H1 (cell line): ENCODE measurements around the gene TARDBP.

Experiments used
- BACH1 ChIP-seq: IDR thresholded peaks from 2 replicates; pipeline ENCODE4 v1.6.1; 2012; ENCODE audit warnings: low read length, improper control_type of control experiment
- CHD1 ChIP-seq: IDR thresholded peaks from 2 replicates; pipeline ENCODE4 v1.6.1; 2012; ENCODE audit warnings: low read depth, low read length, improper control_type of control experiment
- CHD2 ChIP-seq: IDR thresholded peaks from 2 replicates; pipeline ENCODE4 v1.6.1; 2012; ENCODE audit warnings: low read length, improper control_type of control experiment
- GABPA ChIP-seq: IDR thresholded peaks from 2 replicates; pipeline ENCODE4 v1.6.1; 2011; ENCODE audit warnings: mild to moderate bottlenecking, low read length, moderate library complexity, borderline replicate concordance; ENCODE audit not compliant: insufficient read depth
- GTF2F1 ChIP-seq: IDR thresholded peaks from 2 replicates; pipeline ENCODE4 v1.6.1; 2012; ENCODE audit warnings: low read depth, low read length, improper control_type of control experiment, borderline replicate concordance
- MAFK ChIP-seq: IDR thresholded peaks from 2 replicates; pipeline ENCODE4 v1.6.1; 2012; ENCODE audit warnings: low read depth, mild to moderate bottlenecking, improper control_type of control experiment, low read length
- NANOG ChIP-seq: IDR thresholded peaks from 2 replicates; pipeline ENCODE4 v1.6.1; 2011; ENCODE audit warnings: low read length, low read depth, mild to moderate bottlenecking, inconsistent platforms; ENCODE audit not compliant: insufficient read depth, poor library complexity, severe bottlenecking
- POLR2A ChIP-seq, 2 experiments: IDR thresholded peaks; 1 replicate in 1 of 2; 2 replicates in 1 of 2; pipeline ENCODE4 v1.6.1; 2011; ENCODE audit warnings: low read depth in 2 of 2, low read length in 2 of 2, mild to moderate bottlenecking in 2 of 2; ENCODE audit errors: control extremely low read depth in 1 of 2
- RAD21 ChIP-seq, 2 experiments: IDR thresholded peaks in 1 of 2; conservative IDR thresholded peaks in 1 of 2; 2 replicates each; pipeline ENCODE4 v1.6.1; 2011; ENCODE audit warnings: low read depth in 2 of 2, low read length in 2 of 2, improper control_type of control experiment in 1 of 2, inconsistent platforms in 1 of 2, mild to moderate bottlenecking in 1 of 2, moderate library complexity in 1 of 2
- RXRA ChIP-seq: IDR thresholded peaks from 2 replicates; pipeline ENCODE4 v1.6.1; 2011; ENCODE audit warnings: low read depth, mild to moderate bottlenecking, low read length, moderate library complexity; ENCODE audit not compliant: insufficient read depth
- SRF ChIP-seq: IDR thresholded peaks from 2 replicates; pipeline ENCODE4 v1.6.1; 2011; ENCODE audit warnings: mild to moderate bottlenecking, low read depth, low read length, moderate library complexity
- ZNF274 ChIP-seq: IDR thresholded peaks from 2 replicates; pipeline ENCODE4 v1.7.0; 2012; ENCODE audit warnings: low read length, borderline replicate concordance; ENCODE audit errors: extremely low read depth
- TF ChIP-seq, protein P1 (sequence below), 3 experiments: IDR thresholded peaks; 1 replicate in 2 of 3; 2 replicates in 1 of 3; pipeline versions ENCODE4 v1.5.1 to v1.6.1; 2011; ENCODE audit warnings: low read length in 3 of 3, mild to moderate bottlenecking in 3 of 3, inconsistent platforms in 2 of 3, low read depth in 1 of 3, moderate library complexity in 1 of 3; ENCODE audit not compliant: insufficient read depth in 1 of 3; ENCODE audit errors: control extremely low read depth in 1 of 3
- TF ChIP-seq, protein P2 (sequence below): IDR thresholded peaks from 2 replicates; pipeline ENCODE4 v1.6.1; 2012; ENCODE audit warnings: low read length, inconsistent platforms

DNA sequence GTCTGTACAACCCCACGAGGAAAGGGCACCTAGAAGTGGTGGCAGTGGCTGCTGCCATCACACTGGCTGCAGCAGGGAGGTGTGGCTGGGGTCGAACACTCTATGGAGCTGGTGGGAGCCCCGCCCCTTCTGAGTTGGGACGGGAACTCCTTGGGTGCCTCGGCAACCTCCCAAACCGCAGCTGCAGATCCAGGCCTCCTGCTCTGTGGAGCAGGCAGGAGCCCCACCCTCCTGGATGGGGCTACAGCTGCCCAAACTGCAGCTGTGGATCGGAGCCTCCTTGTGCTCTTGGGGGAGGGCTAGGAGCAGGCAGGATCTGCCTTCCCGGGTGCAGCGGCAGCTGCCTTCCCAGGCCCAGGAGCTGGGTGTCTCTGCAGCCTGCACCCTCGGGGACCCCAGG, 38.9 kb upstream of the TARDBP start:
- TF ChIP-seq, protein P1, sequence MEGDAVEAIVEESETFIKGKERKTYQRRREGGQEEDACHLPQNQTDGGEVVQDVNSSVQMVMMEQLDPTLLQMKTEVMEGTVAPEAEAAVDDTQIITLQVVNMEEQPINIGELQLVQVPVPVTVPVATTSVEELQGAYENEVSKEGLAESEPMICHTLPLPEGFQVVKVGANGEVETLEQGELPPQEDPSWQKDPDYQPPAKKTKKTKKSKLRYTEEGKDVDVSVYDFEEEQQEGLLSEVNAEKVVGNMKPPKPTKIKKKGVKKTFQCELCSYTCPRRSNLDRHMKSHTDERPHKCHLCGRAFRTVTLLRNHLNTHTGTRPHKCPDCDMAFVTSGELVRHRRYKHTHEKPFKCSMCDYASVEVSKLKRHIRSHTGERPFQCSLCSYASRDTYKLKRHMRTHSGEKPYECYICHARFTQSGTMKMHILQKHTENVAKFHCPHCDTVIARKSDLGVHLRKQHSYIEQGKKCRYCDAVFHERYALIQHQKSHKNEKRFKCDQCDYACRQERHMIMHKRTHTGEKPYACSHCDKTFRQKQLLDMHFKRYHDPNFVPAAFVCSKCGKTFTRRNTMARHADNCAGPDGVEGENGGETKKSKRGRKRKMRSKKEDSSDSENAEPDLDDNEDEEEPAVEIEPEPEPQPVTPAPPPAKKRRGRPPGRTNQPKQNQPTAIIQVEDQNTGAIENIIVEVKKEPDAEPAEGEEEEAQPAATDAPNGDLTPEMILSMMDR (IDR thresholded peaks at IDR 0.05; ENCODE audit: control extremely low read depth in 1 of 3, insufficient read depth in 1 of 3, low read depth in 1 of 3, low read length in 3 of 3), result no peak
- TF ChIP-seq RXRA (no peak), BACH1 (no peak), CHD1 (no peak), NANOG (no peak), GABPA (no peak), CHD2 (no peak), ZNF274 (no peak), SRF (no peak), MAFK (no peak), GTF2F1 (no peak), RAD21 (IDR thresholded peaks at IDR 0.05 in 1 of 2, conservative IDR thresholded peaks at IDR 0.05 in 1 of 2; ENCODE audit: low read depth in 2 of 2, low read length in 2 of 2) (no peak), POLR2A (IDR thresholded peaks at IDR 0.05; ENCODE audit: control extremely low read depth in 1 of 2, low read depth in 2 of 2, low read length in 2 of 2) (no peak)
- TF ChIP-seq, protein P2, sequence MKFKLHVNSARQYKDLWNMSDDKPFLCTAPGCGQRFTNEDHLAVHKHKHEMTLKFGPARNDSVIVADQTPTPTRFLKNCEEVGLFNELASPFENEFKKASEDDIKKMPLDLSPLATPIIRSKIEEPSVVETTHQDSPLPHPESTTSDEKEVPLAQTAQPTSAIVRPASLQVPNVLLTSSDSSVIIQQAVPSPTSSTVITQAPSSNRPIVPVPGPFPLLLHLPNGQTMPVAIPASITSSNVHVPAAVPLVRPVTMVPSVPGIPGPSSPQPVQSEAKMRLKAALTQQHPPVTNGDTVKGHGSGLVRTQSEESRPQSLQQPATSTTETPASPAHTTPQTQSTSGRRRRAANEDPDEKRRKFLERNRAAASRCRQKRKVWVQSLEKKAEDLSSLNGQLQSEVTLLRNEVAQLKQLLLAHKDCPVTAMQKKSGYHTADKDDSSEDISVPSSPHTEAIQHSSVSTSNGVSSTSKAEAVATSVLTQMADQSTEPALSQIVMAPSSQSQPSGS, result no peak
